Natural killer cell (primary cell): ENCODE measurements around the gene SLC16A9. TPM values are rescaled to one million over a fixed set of nuclear protein-coding genes. Genes with fewer than 3 reads are reported as not detected.

Experiments used
- ATAC-seq, 3 donors: fragments of 150-1000 bp in 2 of 3; fragments of 200-7000 bp in 1 of 3; cut with Tn5 transposase; 1 replicate in 1 of 3; 2 replicates in 2 of 3; pipeline ENCODE4 v1.10.0; 2021; ENCODE audit warnings: mild to moderate bottlenecking in 2 of 3, moderate library complexity in 2 of 3
- DNase-seq, 2 donors: peaks; one replicate each; pipeline versions ENCODE4 v3.0.0 to v3.0.0-alpha.2; 2013 to 2021; ENCODE audit warnings: mixed read lengths in 1 of 2
- H3K27ac ChIP-seq: one replicate; pipeline ENCODE4 v1.5.1; 2013; ENCODE audit warnings: mild to moderate bottlenecking, low read length
- H3K27me3 ChIP-seq: one replicate; pipeline ENCODE4 v1.6.1; 2013; ENCODE audit warnings: low read length; ENCODE audit not compliant: control insufficient read depth, insufficient read depth
- H3K36me3 ChIP-seq: one replicate; pipeline ENCODE4 v1.6.1; 2013; ENCODE audit warnings: low read length; ENCODE audit not compliant: control insufficient read depth, insufficient read depth
- H3K4me1 ChIP-seq: one replicate; pipeline ENCODE4 v1.6.1; 2013; ENCODE audit warnings: low read length; ENCODE audit not compliant: control insufficient read depth, insufficient read depth
- H3K4me3 ChIP-seq: one replicate; pipeline ENCODE4 v1.5.1; 2013; ENCODE audit warnings: low read length
- H3K9me3 ChIP-seq: one replicate; pipeline ENCODE4 v1.6.1; 2013; ENCODE audit warnings: low read length; ENCODE audit not compliant: control insufficient read depth, insufficient read depth
- H3K27ac Mint-ChIP-seq, 2 donors: one replicate each; pipeline ENCODE4 v1.8.0; 2022; ENCODE audit warnings: mild to moderate bottlenecking in 2 of 2, mixed read lengths in 2 of 2, moderate library complexity in 1 of 2
- H3K27me3 Mint-ChIP-seq, 2 donors: one replicate each; pipeline ENCODE4 v1.8.0; 2022; ENCODE audit warnings: low read depth in 2 of 2, mixed read lengths in 2 of 2
- H3K36me3 Mint-ChIP-seq: one replicate; pipeline ENCODE4 v1.8.0; 2022; ENCODE audit warnings: mixed read lengths
- H3K4me1 Mint-ChIP-seq, 2 donors: one replicate each; pipeline ENCODE4 v1.8.0; 2022; ENCODE audit warnings: mixed read lengths in 2 of 2
- H3K4me3 Mint-ChIP-seq: one replicate; pipeline ENCODE4 v1.8.0; 2022; ENCODE audit warnings: mild to moderate bottlenecking, moderate library complexity, mixed read lengths
- H3K9me3 Mint-ChIP-seq, 2 donors: one replicate each; pipeline ENCODE4 v1.8.0; 2022; ENCODE audit warnings: mixed read lengths in 2 of 2
- WGBS: methylation state at CpG from one replicate; pipeline ENCODE4 v1.1.7; 2013; ENCODE audit warnings: missing lambda C conversion rate; ENCODE audit not compliant: insufficient coverage; 5-methylcytosine and 5-hydroxymethylcytosine counted together
- intact Hi-C: fragments of 100-400 bp; cut with micrococcal nuclease; formaldehyde crosslinking; loops from one replicate; pipeline ENCODE4 v1.14.2; 2022
- total RNA-seq, 4 donors: library from RNA; stranded (reverse); fragments of 120-200 nt in 1 of 4; gene quantifications; one replicate each; pipeline versions ENCODE4 v1.2.3 to v1.2.4, GENCODE V29; 2013 to 2022
- TF ChIP-seq, protein P1 (sequence below): fragments of 200-600 bp; IDR thresholded peaks from one replicate; pipeline ENCODE4 v1.8.0; 2022; ENCODE audit warnings: antibody characterized with exemption

SLC16A9 gene
- total RNA-seq, 3 donors from 2014 or later (not counting 1 experiment from before 2014, with no cell fraction given): not detected

DNA sequence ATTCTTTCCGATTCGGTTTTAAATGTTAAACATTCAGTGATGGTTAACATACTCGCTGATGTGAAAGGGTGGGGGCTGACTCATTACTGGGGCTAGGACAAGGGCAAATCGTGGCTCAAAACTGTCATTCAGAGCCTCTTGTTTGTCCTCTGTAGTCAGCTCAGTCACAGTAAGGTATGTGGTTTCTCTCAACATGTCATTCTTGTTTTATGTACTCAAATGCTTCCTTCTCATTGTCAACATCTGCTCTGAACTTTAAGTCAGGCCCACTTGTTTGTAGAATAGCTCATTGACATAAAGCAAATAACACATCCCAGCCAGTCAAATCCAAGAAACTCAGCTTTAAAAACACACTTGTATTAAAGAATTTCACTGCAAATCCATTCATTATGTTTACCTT is 7.3 kb downstream of the SLC16A9 start:
- no peak for DNase-seq
- intact Hi-C loops: no loop called here
- Mint-ChIP-seq H3K36me3 (no peaks in the 10 kb centered on the region), H3K4me3 (no peak overlapping the region), H3K27ac (no peak overlapping the region), H3K27me3 (peaks cover 12 to 15% of the 10 kb centered on the region in 2 donors), H3K9me3 (no peaks in the 10 kb centered on the region), H3K4me1 (no peaks in the 10 kb centered on the region)
- H3K4me1 ChIP-seq: no peaks in the 10 kb centered on the region
- H3K9me3 ChIP-seq: no peaks in the 10 kb centered on the region
- H3K36me3 ChIP-seq: no peaks in the 10 kb centered on the region
- H3K27ac ChIP-seq: no peak overlapping the region
- no peak for ATAC-seq
- 78% methylated on average over 4 of the region's 4 CpGs for WGBS
- no peak overlapping the region for H3K4me3 ChIP-seq
- TF ChIP-seq, protein P1, sequence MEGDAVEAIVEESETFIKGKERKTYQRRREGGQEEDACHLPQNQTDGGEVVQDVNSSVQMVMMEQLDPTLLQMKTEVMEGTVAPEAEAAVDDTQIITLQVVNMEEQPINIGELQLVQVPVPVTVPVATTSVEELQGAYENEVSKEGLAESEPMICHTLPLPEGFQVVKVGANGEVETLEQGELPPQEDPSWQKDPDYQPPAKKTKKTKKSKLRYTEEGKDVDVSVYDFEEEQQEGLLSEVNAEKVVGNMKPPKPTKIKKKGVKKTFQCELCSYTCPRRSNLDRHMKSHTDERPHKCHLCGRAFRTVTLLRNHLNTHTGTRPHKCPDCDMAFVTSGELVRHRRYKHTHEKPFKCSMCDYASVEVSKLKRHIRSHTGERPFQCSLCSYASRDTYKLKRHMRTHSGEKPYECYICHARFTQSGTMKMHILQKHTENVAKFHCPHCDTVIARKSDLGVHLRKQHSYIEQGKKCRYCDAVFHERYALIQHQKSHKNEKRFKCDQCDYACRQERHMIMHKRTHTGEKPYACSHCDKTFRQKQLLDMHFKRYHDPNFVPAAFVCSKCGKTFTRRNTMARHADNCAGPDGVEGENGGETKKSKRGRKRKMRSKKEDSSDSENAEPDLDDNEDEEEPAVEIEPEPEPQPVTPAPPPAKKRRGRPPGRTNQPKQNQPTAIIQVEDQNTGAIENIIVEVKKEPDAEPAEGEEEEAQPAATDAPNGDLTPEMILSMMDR: no peak
- no peaks in the 10 kb centered on the region for H3K27me3 ChIP-seq

DNA sequence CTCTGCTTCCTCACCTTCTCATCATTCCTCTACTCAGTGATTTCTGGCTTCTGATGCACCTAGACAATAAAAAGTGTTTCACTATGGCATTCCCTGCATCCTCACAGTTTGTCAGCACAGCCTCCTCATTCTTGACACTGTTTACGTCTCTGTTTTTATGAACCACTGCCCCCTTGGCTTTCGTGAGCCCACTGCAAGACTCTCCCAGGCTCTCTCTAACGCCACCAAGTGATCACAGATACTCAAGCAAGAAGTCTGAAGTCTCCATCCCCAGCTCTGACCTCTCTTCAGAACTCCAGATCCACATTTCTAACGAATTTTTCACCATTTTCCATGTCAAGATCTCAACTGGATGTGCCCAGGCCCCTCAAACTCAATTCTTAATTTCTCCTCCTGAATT is 8.9 kb downstream of the SLC16A9 start:
- H3K27ac ChIP-seq: no peak overlapping the region
- intact Hi-C loops: no loop called here
- H3K27ac Mint-ChIP-seq: no peak overlapping the region

DNA sequence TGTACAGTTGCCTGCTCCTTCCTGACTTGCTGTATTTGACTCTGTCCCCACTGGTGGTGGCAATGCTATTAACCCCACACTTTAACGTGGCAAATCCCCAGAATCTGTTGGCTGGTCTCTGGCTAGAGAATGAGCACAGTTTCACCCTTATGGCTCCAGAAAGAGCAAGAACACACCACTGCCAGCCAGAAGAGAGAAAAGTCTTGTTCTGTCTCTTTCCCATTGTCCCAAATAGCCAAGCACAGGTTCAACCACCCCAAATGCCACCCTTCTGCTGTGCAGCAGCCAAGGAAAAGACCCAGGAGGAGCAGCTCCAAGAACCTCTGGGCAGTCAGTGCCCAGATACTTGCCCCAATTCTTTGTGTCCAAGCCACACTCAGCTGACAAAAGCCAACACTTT is 11.3 kb downstream of the SLC16A9 start:
- no peaks in the 10 kb centered on the region for H3K36me3 ChIP-seq
- intact Hi-C loops: no loop called here
- H3K9me3 Mint-ChIP-seq: no peaks in the 10 kb centered on the region
- WGBS: 79% methylated on average over 1 of the region's 1 CpG
- H3K4me3 ChIP-seq: no peak overlapping the region
- no peaks in the 10 kb centered on the region for H3K9me3 ChIP-seq
- peaks cover 9 to 12% of the 10 kb centered on the region in 2 donors for H3K27me3 Mint-ChIP-seq
- H3K4me3 Mint-ChIP-seq: no peak overlapping the region
- H3K4me1 Mint-ChIP-seq: no peaks in the 10 kb centered on the region
- H3K27me3 ChIP-seq: no peaks in the 10 kb centered on the region
- H3K27ac Mint-ChIP-seq: no peak overlapping the region
- no peaks in the 10 kb centered on the region for H3K36me3 Mint-ChIP-seq
- no peak for ATAC-seq
- no peak for DNase-seq
- H3K27ac ChIP-seq: no peak overlapping the region
- TF ChIP-seq, protein P1: no peak
- no peaks in the 10 kb centered on the region for H3K4me1 ChIP-seq

More for the DNA sequence above, 8.9 kb downstream of the SLC16A9 start:
- H3K4me3 Mint-ChIP-seq: no peak overlapping the region
- H3K4me3 ChIP-seq: no peak overlapping the region
- no peak for ATAC-seq
- H3K36me3 Mint-ChIP-seq: no peaks in the 10 kb centered on the region
- no peaks in the 10 kb centered on the region for H3K9me3 ChIP-seq
- H3K9me3 Mint-ChIP-seq: no peaks in the 10 kb centered on the region
- DNase-seq: no peak
- H3K36me3 ChIP-seq: no peaks in the 10 kb centered on the region
- WGBS: 68% methylated on average over 4 of the region's 4 CpGs
- H3K4me1 Mint-ChIP-seq: no peaks in the 10 kb centered on the region
- H3K27me3 ChIP-seq: no peaks in the 10 kb centered on the region
- no peaks in the 10 kb centered on the region for H3K4me1 ChIP-seq
- H3K27me3 Mint-ChIP-seq: peaks cover 9 to 12% of the 10 kb centered on the region in 2 donors
- TF ChIP-seq, protein P1: no peak

DNA sequence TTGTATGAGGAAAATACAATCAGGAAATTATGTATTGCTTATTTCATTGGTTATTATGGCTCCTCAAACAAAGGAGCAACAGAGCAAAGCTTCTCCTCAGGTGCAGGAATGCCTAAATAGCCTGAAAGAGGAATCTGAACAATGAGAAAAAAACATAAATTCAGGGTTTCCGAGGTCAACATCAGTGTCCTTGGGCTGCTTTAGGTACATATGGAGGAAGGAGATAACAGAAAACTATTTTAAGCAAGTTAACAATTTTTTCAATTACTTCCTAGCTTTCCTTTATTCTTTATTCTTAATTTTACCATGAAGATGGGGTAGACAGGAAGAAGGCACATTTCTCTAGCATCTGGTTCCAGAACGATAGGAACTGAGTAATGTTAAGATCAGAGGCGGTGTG is 14.0 kb downstream of the SLC16A9 start:
- H3K27me3 Mint-ChIP-seq: no peaks in the 10 kb centered on the region
- H3K4me3 ChIP-seq: no peak overlapping the region
- no peaks in the 10 kb centered on the region for H3K27me3 ChIP-seq
- no peaks in the 10 kb centered on the region for H3K36me3 Mint-ChIP-seq
- no peak for ATAC-seq
- TF ChIP-seq, protein P1: no peak
- no peaks in the 10 kb centered on the region for H3K9me3 Mint-ChIP-seq
- 52% methylated on average over 2 of the region's 3 CpGs for WGBS
- H3K4me1 ChIP-seq: no peaks in the 10 kb centered on the region
- no peaks in the 10 kb centered on the region for H3K4me1 Mint-ChIP-seq
- no peak overlapping the region for H3K27ac ChIP-seq
- H3K9me3 ChIP-seq: no peaks in the 10 kb centered on the region
- no peak overlapping the region for H3K27ac Mint-ChIP-seq
- intact Hi-C loops: no loop called here
- DNase-seq: no peak
- no peak overlapping the region for H3K4me3 Mint-ChIP-seq
- no peaks in the 10 kb centered on the region for H3K36me3 ChIP-seq
